AG09309 (cell line): ENCODE data around the gene MXD3.
A peak's percentile ranks its signal among the peaks of the same experiment; 100 is the strongest.

ENCODE experiments used
- DNase-seq: peaks from one replicate; pipeline ENCODE4 v3.0.0-alpha.2; 2010; ENCODE audit warnings: low read depth
- H3K4me3 ChIP-seq: 2 replicates; pipeline ENCODE4 v1.5.1; 2011; ENCODE audit warnings: mild to moderate bottlenecking, low read depth, low read length, moderate library complexity; ENCODE audit not compliant: control insufficient read depth
- TF ChIP-seq, protein P1 (sequence below): IDR thresholded peaks from 2 replicates; pipeline ENCODE4 v1.5.1; 2011; ENCODE audit warnings: mild to moderate bottlenecking, low read depth, low read length, inconsistent platforms; ENCODE audit not compliant: insufficient read depth, control insufficient read depth; ENCODE audit errors: missing control alignments

MXD3 gene

DNA sequence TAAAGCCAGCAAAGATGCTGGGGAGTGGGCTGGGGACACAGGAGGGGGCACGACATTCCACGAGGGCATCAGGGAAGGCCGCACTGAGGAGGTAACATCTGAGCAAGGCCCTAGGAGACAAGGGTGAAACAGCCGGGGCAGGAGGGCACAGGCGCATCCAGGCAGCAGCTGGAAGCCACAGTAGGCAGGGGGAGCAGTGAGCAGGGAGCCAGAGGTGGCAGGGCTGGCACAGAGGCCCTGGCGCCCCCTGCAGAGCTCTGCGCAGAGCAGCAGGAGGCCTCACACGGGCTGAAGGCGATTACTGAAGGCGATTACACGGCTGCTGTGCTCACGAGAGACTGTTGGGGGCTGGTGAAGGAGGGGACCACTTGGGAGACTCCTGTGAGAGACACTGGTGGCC, 24.4 kb upstream of the MXD3 start:
- TF ChIP-seq, protein P1, sequence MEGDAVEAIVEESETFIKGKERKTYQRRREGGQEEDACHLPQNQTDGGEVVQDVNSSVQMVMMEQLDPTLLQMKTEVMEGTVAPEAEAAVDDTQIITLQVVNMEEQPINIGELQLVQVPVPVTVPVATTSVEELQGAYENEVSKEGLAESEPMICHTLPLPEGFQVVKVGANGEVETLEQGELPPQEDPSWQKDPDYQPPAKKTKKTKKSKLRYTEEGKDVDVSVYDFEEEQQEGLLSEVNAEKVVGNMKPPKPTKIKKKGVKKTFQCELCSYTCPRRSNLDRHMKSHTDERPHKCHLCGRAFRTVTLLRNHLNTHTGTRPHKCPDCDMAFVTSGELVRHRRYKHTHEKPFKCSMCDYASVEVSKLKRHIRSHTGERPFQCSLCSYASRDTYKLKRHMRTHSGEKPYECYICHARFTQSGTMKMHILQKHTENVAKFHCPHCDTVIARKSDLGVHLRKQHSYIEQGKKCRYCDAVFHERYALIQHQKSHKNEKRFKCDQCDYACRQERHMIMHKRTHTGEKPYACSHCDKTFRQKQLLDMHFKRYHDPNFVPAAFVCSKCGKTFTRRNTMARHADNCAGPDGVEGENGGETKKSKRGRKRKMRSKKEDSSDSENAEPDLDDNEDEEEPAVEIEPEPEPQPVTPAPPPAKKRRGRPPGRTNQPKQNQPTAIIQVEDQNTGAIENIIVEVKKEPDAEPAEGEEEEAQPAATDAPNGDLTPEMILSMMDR, result peak; percentile 28
- DNase-seq, result no peak
- H3K4me3 ChIP-seq, result no peak overlapping the region

DNA sequence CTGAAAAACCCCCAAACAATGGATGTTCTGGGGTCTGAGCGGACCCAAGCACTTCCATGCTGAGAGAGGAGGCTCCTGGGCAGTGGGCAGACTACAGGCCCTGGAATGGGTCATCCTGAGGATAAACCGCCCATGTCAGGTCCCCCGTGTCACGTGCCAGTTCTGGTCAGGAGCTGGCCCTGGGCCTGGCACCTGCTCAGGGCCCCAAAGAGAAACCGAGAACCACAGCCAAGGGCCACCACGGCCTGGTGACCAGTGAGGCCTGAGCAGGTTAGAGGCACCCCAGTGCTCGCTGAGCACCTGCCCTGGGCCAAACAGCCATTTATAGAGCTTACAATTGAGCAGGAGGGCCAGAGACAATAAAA, 24.0 kb upstream of the MXD3 start:
- no peak overlapping the region for H3K4me3 ChIP-seq
- TF ChIP-seq, protein P1, result no peak
- no peak for DNase-seq

DNA sequence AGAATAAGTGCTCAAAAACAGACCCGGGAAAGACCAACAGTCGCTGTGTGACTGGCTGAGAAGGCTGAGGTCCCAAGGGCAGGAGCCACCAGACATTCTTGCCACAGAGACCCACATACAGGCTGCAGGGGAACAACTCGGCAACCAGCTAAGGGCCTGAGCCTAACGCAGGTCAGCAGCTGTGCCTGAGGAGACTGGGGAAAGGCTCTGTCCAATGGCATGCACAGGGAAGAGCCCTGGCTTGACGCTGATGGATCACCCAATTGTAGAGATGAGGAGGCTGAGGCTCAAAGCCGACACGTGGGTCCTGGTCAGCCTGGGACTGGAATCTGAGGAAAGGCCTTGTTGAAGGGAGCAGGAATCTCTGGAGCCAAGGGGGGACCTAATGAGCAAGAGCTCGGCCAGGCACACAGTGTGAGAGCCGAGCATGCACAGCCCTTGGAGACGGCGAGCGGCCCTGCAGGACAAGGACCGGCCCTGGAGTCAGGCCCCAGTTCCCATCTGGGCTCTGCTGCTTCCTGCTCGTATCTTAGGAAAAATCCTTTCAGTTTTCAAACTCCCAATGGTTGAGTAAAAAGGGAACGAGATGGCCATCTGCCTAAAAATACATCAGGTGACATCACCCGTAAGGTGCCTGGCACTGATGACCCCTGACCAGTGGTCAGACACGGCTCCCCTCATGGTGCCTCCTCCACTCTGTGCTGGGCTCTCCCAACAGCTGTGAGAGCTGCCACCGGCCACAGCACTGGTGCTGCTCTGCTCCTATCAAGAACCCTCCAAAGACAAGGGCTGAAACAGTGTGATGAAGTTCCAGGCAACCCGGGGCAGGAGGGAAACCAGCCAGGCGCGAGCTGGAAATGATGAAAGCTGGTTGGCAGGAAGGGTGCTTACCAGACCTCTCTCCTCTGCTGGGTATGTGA, 23.3 kb upstream of the MXD3 start:
- no peak for DNase-seq
- TF ChIP-seq, protein P1, result no peak
- no peak overlapping the region for H3K4me3 ChIP-seq

DNA sequence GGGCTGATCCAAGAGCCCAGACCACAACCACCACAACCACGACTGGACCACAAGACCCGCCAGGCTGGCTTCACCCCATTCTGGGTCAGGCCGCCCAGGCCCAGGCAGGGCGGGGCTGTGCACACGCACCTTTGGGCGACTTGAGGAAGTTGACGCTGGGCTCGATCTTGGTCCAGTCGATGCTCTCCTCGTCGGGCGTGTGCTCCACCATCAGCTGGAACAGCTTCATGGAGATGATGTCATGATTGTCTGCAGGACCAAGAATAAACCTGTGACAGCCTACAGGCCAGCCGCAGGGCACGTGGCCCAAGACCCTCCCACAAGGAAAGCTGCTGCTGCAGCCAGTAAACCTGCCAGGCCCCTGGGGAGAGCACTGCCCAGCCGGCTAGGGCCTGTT, 22.5 kb upstream of the MXD3 start:
- DNase-seq, result no peak
- no peak overlapping the region for H3K4me3 ChIP-seq
- TF ChIP-seq, protein P1, result no peak

DNA sequence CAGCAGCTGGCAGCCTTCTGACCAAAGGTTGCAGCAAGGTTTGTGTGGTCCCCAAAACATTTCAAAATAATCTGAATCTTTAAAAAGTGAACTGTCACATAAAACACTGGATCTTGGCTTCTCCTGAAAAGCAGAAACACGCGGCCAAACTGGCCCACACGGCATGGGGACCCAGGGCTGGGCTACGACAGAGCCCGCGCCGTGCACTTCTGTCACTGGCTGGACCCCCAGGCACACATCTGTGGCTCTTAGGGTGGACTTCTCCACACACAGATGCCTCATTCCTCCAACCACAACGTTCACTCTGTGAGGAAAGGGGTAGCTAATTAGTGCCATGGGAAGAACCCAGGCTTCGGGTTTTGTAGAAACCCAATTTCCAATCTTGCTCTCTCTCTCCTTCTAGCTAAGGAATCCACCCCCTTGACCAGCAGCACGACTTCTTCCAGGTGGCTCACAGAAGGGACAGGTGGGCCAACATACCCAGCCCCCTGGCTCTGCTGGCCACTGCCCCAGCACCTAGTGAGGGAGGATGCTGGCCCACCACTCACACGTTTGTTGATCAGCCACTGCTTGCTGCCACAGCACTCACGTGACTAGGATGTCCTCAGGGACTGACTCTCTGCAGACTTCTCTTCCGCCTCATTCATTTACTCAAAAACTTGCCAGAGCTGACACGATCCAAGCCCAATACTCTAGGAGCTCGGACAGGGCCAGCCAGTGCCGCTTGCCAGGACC, 21.9 kb upstream of the MXD3 start:
- no peak for DNase-seq
- H3K4me3 ChIP-seq, result no peak overlapping the region
- TF ChIP-seq, protein P1, result no peak

DNA sequence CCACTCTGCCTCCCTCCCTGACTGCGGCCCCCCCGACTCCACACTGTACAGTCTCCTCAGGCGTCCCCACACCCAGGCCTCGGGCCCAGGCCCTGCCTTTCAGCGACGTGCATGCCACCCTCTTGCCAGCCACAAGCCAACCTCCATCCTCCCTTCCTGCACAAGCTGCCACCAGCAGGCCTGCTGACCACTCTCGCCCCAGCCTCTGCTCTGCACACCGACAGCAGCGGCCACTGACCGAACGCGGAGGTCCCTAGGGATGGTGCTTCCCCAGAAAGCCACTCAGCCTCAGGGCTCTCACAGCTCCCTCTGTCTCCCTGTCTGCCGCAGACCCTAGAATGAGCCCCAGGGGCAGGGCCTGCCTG, 21.2 kb upstream of the MXD3 start:
- no peak for DNase-seq
- no peak overlapping the region for H3K4me3 ChIP-seq
- TF ChIP-seq, protein P1, result no peak
